ENCODE measurements around the gene ZC3H8. TPM values are rescaled to one million over a fixed set of nuclear protein-coding genes. Genes with fewer than 3 reads are reported as not detected.

Gene ZC3H8
- total RNA-seq, 2 donors from 2014 or later = 23.7 to 44.1 TPM

GRCh38 chr2:112162956-112163355 is 91.9 kb downstream of the ZC3H8 start:
- ATAC-seq (no peak), DNase-seq (ENCODE audit: low spot score in 2 of 2) (no peak)
- Mint-ChIP-seq H3K27ac (no peak overlapping the region), H3K36me3 (no peaks in the 10 kb centered on the region), H3K9me3 (no peaks in the 10 kb centered on the region)

- ATAC-seq (no peak), DNase-seq (ENCODE audit: low spot score in 2 of 2) (no peak)
- H3K36me3 Mint-ChIP-seq = no peaks in the 10 kb centered on the region
- no peak overlapping the region for H3K27ac Mint-ChIP-seq
- no peaks in the 10 kb centered on the region for H3K9me3 Mint-ChIP-seq
Observed at GRCh38 chr2:112162341-112162740, 92.5 kb downstream of the ZC3H8 start.

Other genes starting within 250 kb of the ZC3H8 start
- 10 to 100 TPM; 16.8 to 26.2 TPM for gene TMEM87B, start 199.8 kb downstream of the ZC3H8 start, total RNA-seq
- 10 to 100 TPM; 25.4 to 48.5 TPM for gene FBLN7, start 116.7 kb downstream of the ZC3H8 start, total RNA-seq
- 10 to 100 TPM; 11.1 to 13.8 TPM for gene ZC3H6, start 20.6 kb upstream of the ZC3H8 start, total RNA-seq
- 10 to 100 TPM in 1 of 2 donors, 1 to 10 TPM in 1; 7.4 to 16.1 TPM for gene RGPD8, start 178.6 kb upstream of the ZC3H8 start, total RNA-seq
- 10 to 100 TPM; 21.0 to 27.1 TPM for gene TTL, start 227.1 kb upstream of the ZC3H8 start, total RNA-seq